HG03108 (cell line): ENCODE results near the gene ANAPC5.
"Not testable (repeated sequence)": the region's sequence is repeated elsewhere in the genome, so short reads cannot be mapped to it uniquely, and the experiment has no call there.

Experiments used
- ATAC-seq: cut with Tn5 transposase; IDR thresholded peaks from one replicate; pipeline ENCODE4 v1.9.1; 2021; ENCODE audit warnings: moderate library complexity; ENCODE audit not compliant: unreplicated experiment

Gene ANAPC5

GRCh38 chr12:121288158-121288845 is 63.9 kb downstream of the ANAPC5 start:
- no peak for ATAC-seq

- ATAC-seq: no peak
Observed at GRCh38 chr12:121287267-121287954, 64.8 kb downstream of the ANAPC5 start.

- no peak for ATAC-seq
Observed at GRCh38 chr12:121285856-121286255, 66.4 kb downstream of the ANAPC5 start.

- no peak for ATAC-seq
Observed at GRCh38 chr12:121284551-121285390, 67.4 kb downstream of the ANAPC5 start.

GRCh38 chr12:121283841-121284240 is 68.4 kb downstream of the ANAPC5 start:
- ATAC-seq: no peak

- ATAC-seq: no peak
Observed at GRCh38 chr12:121283388-121283787, 68.8 kb downstream of the ANAPC5 start.

GRCh38 chr12:121282910-121283309 is 69.3 kb downstream of the ANAPC5 start:
- not testable (repeated sequence) for ATAC-seq

- no peak for ATAC-seq
Observed at GRCh38 chr12:121282072-121282742, 70.0 kb downstream of the ANAPC5 start.

GRCh38 chr12:121281116-121281515 is 71.1 kb downstream of the ANAPC5 start:
- not testable (repeated sequence) for ATAC-seq

GRCh38 chr12:121280531-121280930 is 71.7 kb downstream of the ANAPC5 start:
- not testable (repeated sequence) for ATAC-seq

GRCh38 chr12:121279507-121279915 is 72.7 kb downstream of the ANAPC5 start:
- no peak for ATAC-seq

- no peak for ATAC-seq
Observed at GRCh38 chr12:121279071-121279375, 73.2 kb downstream of the ANAPC5 start.

GRCh38 chr12:121278169-121279070 is 73.8 kb downstream of the ANAPC5 start:
- no peak for ATAC-seq

GRCh38 chr12:121277374-121277759 is 74.8 kb downstream of the ANAPC5 start:
- no peak for ATAC-seq

GRCh38 chr12:121274036-121274763 is 78.0 kb downstream of the ANAPC5 start:
- no peak for ATAC-seq

- no peak for ATAC-seq
Observed at GRCh38 chr12:121273364-121273896, 78.8 kb downstream of the ANAPC5 start.

GRCh38 chr12:121267822-121268221 is 84.4 kb downstream of the ANAPC5 start:
- no peak for ATAC-seq

- ATAC-seq: no peak
Observed at GRCh38 chr12:121264951-121265515, 87.2 kb downstream of the ANAPC5 start.

GRCh38 chr12:121264135-121264534 is 88.1 kb downstream of the ANAPC5 start:
- no peak for ATAC-seq
